Mesodermal cell (in vitro differentiated cells): ENCODE results near the gene ANO6.
"Not testable (repeated sequence)": the region's sequence is repeated elsewhere in the genome, so short reads cannot be mapped to it uniquely, and the experiment has no call there.

Source experiments
- H3K27ac ChIP-seq: 2 replicates; pipeline ENCODE4 v1.7.0; 2013; ENCODE audit warnings: mild to moderate bottlenecking, low read depth, low read length, moderate library complexity; ENCODE audit not compliant: severe bottlenecking
- H3K36me3 ChIP-seq: 2 replicates; pipeline ENCODE4 v1.7.1; 2013; ENCODE audit warnings: mild to moderate bottlenecking, low read length, moderate library complexity; ENCODE audit not compliant: control insufficient read depth, insufficient read depth
- H3K4me1 ChIP-seq: one replicate; pipeline ENCODE4 v1.7.1; 2013; ENCODE audit warnings: mild to moderate bottlenecking, low read length; ENCODE audit not compliant: insufficient read depth, control insufficient read depth, poor library complexity, severe bottlenecking
- H3K4me3 ChIP-seq: 2 replicates; pipeline ENCODE4 v1.7.0; 2013; ENCODE audit warnings: low read length, control low read depth, mild to moderate bottlenecking; ENCODE audit not compliant: insufficient read depth, poor library complexity, severe bottlenecking; ENCODE audit errors: extremely low read depth
- H3K9me3 ChIP-seq: 2 replicates; pipeline ENCODE4 v1.7.1; 2013; ENCODE audit warnings: mild to moderate bottlenecking, low read length, moderate library complexity; ENCODE audit not compliant: control insufficient read depth
- WGBS, 2 experiments: methylation state at CpG; one replicate each; pipeline ENCODE4 v1.1.5; 2013; ENCODE audit warnings: missing lambda C conversion rate in 2 of 2; ENCODE audit not compliant: insufficient coverage in 2 of 2; 5-methylcytosine and 5-hydroxymethylcytosine counted together

The ANO6 gene

DNA sequence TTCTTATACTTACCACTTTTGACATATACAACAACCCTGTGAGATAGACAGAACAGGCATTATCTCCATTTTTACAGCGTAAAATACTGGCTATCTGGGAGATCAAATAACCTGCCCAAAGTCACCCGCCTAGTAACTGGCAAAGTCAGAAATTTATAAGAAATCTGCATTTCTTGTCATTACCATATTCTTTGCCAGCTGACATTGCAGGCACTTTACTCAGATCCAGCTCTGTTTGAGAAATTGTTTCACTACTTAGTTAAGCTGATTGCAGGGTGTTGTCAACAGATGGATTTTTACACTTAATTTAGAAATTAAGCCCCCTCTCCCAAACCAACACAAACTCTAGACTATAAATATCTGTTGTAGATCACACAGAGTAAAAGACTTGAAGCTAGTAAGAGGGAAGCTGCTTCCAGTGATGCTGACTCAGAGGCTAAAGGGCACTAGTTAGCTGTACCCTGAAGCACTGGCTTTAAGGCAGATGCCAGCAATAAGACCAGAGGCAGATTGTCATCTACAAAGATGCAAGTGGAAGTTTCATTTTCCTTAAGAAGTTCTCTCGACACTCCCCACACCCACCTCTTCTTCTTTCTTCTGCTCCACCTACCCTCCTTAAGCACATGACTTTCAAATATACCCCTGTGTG, 153.1 kb downstream of the ANO6 start:
- Histone ChIP-seq H3K4me1 (peaks cover 7% of the 10 kb centered on the region), H3K36me3 (peaks cover 45% of the 10 kb centered on the region), H3K4me3 (no peak overlapping the region), H3K27ac (no peak overlapping the region), H3K9me3 (peaks cover 5% of the 10 kb centered on the region)
- 88 to 100% methylated on average over 2 of the region's 3 CpGs for WGBS, 2 experiments

DNA sequence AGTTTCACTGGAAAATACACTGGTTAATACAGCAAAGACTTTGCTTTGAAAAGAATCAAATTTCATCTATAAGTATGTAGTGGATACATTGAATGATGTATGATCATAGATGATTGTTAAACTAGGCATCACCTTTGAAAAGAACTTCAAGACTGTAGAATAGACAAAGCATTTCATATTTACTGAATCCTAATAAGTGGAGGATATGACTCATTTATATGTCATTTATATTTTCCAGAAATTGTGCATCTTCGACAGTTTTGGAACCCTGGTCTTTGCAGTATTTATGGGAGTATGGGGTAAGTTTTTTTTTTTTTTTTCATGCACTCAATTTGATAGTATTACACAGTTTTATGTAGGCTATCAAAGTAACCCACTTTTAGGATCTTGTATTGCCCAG, 161.9 kb downstream of the ANO6 start:
- no CpG with 5 or more reads among the region's 1 CpG for WGBS, 2 experiments
- H3K27ac ChIP-seq: no peak overlapping the region
- no peaks in the 10 kb centered on the region for H3K4me1 ChIP-seq
- no peak overlapping the region for H3K4me3 ChIP-seq
- H3K9me3 ChIP-seq: no peaks in the 10 kb centered on the region
- H3K36me3 ChIP-seq: peaks cover 53% of the 10 kb centered on the region

GRCh38 chr12:45379261-45379660, 163.4 kb downstream of the ANO6 start:
- WGBS, 2 experiments: 96% methylated on average over 3 to 4 of the region's 5 CpGs
- H3K4me1 ChIP-seq: no peaks in the 10 kb centered on the region
- no peak overlapping the region for H3K4me3 ChIP-seq
- peaks cover 67% of the 10 kb centered on the region for H3K36me3 ChIP-seq
- H3K9me3 ChIP-seq: no peaks in the 10 kb centered on the region
- H3K27ac ChIP-seq: no peak overlapping the region

GRCh38 chr12:45381351-45381750, 165.5 kb downstream of the ANO6 start:
- peaks cover 86% of the 10 kb centered on the region for H3K36me3 ChIP-seq
- H3K4me1 ChIP-seq: no peaks in the 10 kb centered on the region
- WGBS, 2 experiments: 94 to 98% methylated on average over 4 of the region's 4 CpGs
- no peaks in the 10 kb centered on the region for H3K9me3 ChIP-seq
- no peak overlapping the region for H3K4me3 ChIP-seq
- H3K27ac ChIP-seq: no peak overlapping the region

GRCh38 chr12:45388545-45388944, 172.7 kb downstream of the ANO6 start:
- peaks cover 93% of the 10 kb centered on the region for H3K36me3 ChIP-seq
- H3K4me1 ChIP-seq: no peaks in the 10 kb centered on the region
- H3K9me3 ChIP-seq: no peaks in the 10 kb centered on the region
- no CpG with 5 or more reads among the region's 1 CpG for WGBS, 2 experiments
- H3K4me3 ChIP-seq: no peak overlapping the region
- no peak overlapping the region for H3K27ac ChIP-seq

DNA sequence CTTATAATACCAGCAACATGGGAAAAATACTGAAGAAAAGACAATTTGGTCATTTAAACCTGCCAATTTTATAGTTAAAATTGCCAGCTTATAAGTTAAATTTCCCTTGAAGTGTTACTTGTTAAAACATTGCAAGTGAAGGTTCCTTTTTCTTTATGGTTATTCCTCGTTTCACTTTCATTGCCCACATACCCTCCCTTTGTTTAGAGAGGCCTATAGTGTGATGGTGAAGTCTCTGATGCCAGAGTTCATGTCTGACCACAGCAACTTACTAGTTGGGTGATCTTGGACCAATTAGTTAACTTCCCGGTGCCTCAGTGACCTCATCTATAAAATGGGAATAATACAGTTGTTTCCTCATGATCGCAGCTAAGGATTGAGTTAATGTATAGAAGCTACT, 173.5 kb downstream of the ANO6 start:
- Histone ChIP-seq H3K36me3 (peaks cover 89% of the 10 kb centered on the region), H3K4me3 (no peak overlapping the region), H3K9me3 (no peaks in the 10 kb centered on the region), H3K27ac (no peak overlapping the region), H3K4me1 (no peaks in the 10 kb centered on the region)
- 90% methylated on average over 2 of the region's 3 CpGs; no CpG with 5 or more reads in 1 of the 2 experiments for WGBS, 2 experiments

DNA sequence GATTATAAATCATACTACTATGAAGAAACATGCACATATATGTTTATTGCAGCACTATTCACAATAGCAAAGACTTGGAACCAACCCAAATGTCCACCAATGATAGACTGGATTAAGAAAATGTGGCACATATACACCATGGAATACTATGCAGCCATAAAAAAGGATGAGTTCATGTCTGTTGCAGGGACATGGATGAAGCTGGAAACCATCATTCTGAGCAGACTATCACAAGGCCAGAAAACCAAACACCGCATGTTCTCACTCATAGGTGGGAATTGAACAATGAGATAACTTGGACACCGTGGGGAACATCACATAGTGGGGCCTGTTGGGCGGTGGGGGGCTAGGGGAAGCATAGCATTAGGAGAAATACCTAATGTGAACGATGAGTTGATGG, 181.6 kb downstream of the ANO6 start:
- not testable (repeated sequence) for H3K4me3 ChIP-seq, H3K9me3 ChIP-seq, H3K4me1 ChIP-seq, H3K27ac ChIP-seq
- WGBS, 2 experiments: 91 to 93% methylated on average over 3 to 4 of the region's 4 CpGs
- H3K36me3 ChIP-seq: peaks cover 50% of the 10 kb centered on the region

DNA sequence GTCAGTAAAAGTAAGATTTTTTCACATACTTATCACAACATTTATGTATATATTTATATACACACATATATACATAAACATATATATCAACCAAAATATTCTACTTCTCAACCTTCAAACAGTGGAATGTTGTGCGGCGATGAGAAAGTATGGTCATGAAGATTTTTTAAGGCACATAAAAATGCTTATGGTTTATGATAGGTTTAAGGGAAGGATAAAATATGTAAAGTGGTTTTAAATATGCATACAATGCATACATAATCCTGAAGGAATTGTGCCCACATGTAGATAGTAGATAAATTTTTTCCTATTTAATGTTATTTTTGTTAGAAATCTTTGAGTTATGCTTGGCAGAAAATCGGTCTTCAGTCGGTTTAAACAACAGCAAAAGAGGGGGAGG, 182.7 kb downstream of the ANO6 start:
- H3K4me3 ChIP-seq: no peak overlapping the region
- no peaks in the 10 kb centered on the region for H3K9me3 ChIP-seq
- H3K4me1 ChIP-seq: no peaks in the 10 kb centered on the region
- H3K27ac ChIP-seq: no peak overlapping the region
- WGBS, 2 experiments: no CpG with 5 or more reads among the region's 4 CpGs
- peaks cover 52% of the 10 kb centered on the region for H3K36me3 ChIP-seq

DNA sequence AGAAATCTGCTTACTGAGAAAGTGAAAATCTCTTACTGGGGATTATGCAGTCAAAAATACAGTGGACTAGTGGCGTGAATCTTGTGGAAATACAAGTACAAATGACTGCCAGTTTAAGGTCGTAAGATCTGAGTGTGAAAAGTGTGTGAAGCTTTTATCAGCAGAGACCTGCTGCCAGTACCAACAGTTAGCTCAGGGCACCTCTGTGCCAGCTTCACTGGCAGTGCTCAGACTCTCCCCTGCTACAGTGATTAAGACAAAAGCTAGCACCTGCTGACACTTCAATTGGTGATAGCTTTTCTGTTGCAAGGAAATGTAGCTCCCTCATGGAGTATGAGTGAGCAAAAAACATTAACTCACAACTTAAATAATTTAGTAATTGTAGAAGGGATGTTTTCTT, 185.1 kb downstream of the ANO6 start:
- 92 to 97% methylated on average over 2 of the region's 2 CpGs for WGBS, 2 experiments
- Histone ChIP-seq H3K36me3 (peaks cover 59% of the 10 kb centered on the region), H3K9me3 (no peaks in the 10 kb centered on the region), H3K27ac (no peak overlapping the region), H3K4me3 (no peak overlapping the region), H3K4me1 (no peaks in the 10 kb centered on the region)

DNA sequence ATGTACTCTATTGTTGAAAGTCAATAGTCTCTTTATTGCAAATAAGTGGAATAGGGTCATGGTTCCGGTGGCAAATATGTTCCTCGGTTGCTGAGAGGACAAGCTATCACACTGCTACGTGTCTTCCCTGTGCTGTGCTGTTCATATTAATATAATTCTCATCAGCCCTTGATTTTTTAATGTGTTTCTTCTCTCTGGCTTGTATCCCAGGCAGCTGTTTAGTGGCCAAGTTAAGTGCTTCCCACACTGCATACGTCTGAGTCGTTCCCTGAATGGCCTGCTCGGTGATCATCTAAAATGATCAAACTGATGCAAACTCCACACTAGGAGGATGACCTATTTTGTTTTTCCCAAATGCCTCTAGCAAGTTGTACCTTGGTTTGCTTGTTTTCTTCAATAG, 186.4 kb downstream of the ANO6 start:
- peaks cover 66% of the 10 kb centered on the region for H3K36me3 ChIP-seq
- no peak overlapping the region for H3K4me3 ChIP-seq
- H3K4me1 ChIP-seq: no peaks in the 10 kb centered on the region
- no peak overlapping the region for H3K27ac ChIP-seq
- 89 to 97% methylated on average over 4 to 5 of the region's 6 CpGs for WGBS, 2 experiments
- no peaks in the 10 kb centered on the region for H3K9me3 ChIP-seq

- no peak overlapping the region for H3K4me3 ChIP-seq
- H3K27ac ChIP-seq: no peak overlapping the region
- no peaks in the 10 kb centered on the region for H3K9me3 ChIP-seq
- H3K4me1 ChIP-seq: no peaks in the 10 kb centered on the region
- 92 to 98% methylated on average over 4 to 5 of the region's 10 CpGs for WGBS, 2 experiments
- H3K36me3 ChIP-seq: peaks cover 87% of the 10 kb centered on the region
These were observed 191.3 kb downstream of the ANO6 start for GRCh38 chr12:45406988-45407850.
